GM19351 (cell line): ENCODE data around the gene CEP131.

Experiments used
- ATAC-seq: cut with Tn5 transposase; IDR thresholded peaks from one replicate; pipeline ENCODE4 v1.9.1; 2021; ENCODE audit warnings: mild to moderate bottlenecking, moderate library complexity; ENCODE audit not compliant: unreplicated experiment

The CEP131 gene

GRCh38 chr17:81239714-81240555, 17.2 kb upstream of the CEP131 start:
- no peak for ATAC-seq

GRCh38 chr17:81238815-81239713, 16.3 kb upstream of the CEP131 start, which contains the start of the genes NDUFAF8 and TEPSIN:
Gene NDUFAF8, plus strand, starts transcription at chr17:81239318. Its CDS starts 46 bp downstream, at chr17:81239364.
Gene TEPSIN, minus strand, starts transcription at chr17:81239055. Its CDS starts 22 bp downstream, at chr17:81239033.
- peak; percentile 90 for ATAC-seq

- no peak for ATAC-seq
Observed at GRCh38 chr17:81238490-81238814, 15.7 kb upstream of the CEP131 start.

- no peak for ATAC-seq
Observed at GRCh38 chr17:81237591-81238489, 15.1 kb upstream of the CEP131 start.

GRCh38 chr17:81236784-81237183, 14.0 kb upstream of the CEP131 start:
- no peak for ATAC-seq

- no peak for ATAC-seq
Observed at GRCh38 chr17:81235822-81236740, 13.3 kb upstream of the CEP131 start.

GRCh38 chr17:81234940-81235821, 12.4 kb upstream of the CEP131 start:
- ATAC-seq, result no peak

- ATAC-seq, result no peak
Observed at GRCh38 chr17:81234506-81234855, 11.7 kb upstream of the CEP131 start.

GRCh38 chr17:81233811-81234505, 11.2 kb upstream of the CEP131 start:
- ATAC-seq, result no peak

- no peak for ATAC-seq
Observed at GRCh38 chr17:81233316-81233715, 10.6 kb upstream of the CEP131 start.

- ATAC-seq, result no peak
Observed at GRCh38 chr17:81232616-81233241, 10.0 kb upstream of the CEP131 start.

GRCh38 chr17:81231766-81232581, 9.2 kb upstream of the CEP131 start:
- no peak for ATAC-seq

- no peak for ATAC-seq
Observed at GRCh38 chr17:81231121-81231645, 8.4 kb upstream of the CEP131 start.

- ATAC-seq, result no peak
Observed at GRCh38 chr17:81230043-81230820, 7.5 kb upstream of the CEP131 start.

GRCh38 chr17:81229666-81229920, 6.8 kb upstream of the CEP131 start:
- ATAC-seq, result no peak
